Lung (tissue), 12 donors: ENCODE results near the gene ZFR2. TPM values are rescaled to one million over a fixed set of nuclear protein-coding genes. Genes with fewer than 3 reads are reported as not detected.
A peak's percentile ranks its signal among the peaks of the same experiment; 100 is the strongest.

Experiments used
- ATAC-seq: fragments of 200-7000 bp; cut with Tn5 transposase; one replicate; pipeline ENCODE4 v1.9.1; 2020; ENCODE audit warnings: moderate number of reproducible peaks; ENCODE audit not compliant: insufficient read depth, low FRiP score
- DNase-seq, 3 donors: peaks; one replicate each; pipeline ENCODE4 v3.0.0-alpha.2; 2013 to 2017
- H3K27ac ChIP-seq, 2 donors: one replicate each; pipeline ENCODE4 v1.5.1; 2013; ENCODE audit warnings: mild to moderate bottlenecking in 2 of 2, moderate library complexity in 2 of 2, control low read depth in 1 of 2, inconsistent platforms in 1 of 2, low read depth in 1 of 2, low read length in 1 of 2
- H3K27me3 ChIP-seq, 3 donors: one replicate each; pipeline ENCODE4 v1.5.1; 2013; ENCODE audit warnings: low read length in 2 of 3; ENCODE audit not compliant: control insufficient read depth in 3 of 3, insufficient read depth in 3 of 3
- H3K36me3 ChIP-seq, 4 donors: one replicate each; pipeline ENCODE4 v1.5.1; 2013; ENCODE audit warnings: low read length in 4 of 4, mild to moderate bottlenecking in 1 of 4, moderate library complexity in 1 of 4; ENCODE audit not compliant: control insufficient read depth in 4 of 4, insufficient read depth in 4 of 4
- H3K4me1 ChIP-seq, 5 donors: one replicate each; pipeline ENCODE4 v1.5.1; 2013; ENCODE audit warnings: low read length in 5 of 5, mild to moderate bottlenecking in 2 of 5, moderate library complexity in 1 of 5; ENCODE audit not compliant: control insufficient read depth in 5 of 5, insufficient read depth in 5 of 5
- H3K4me3 ChIP-seq: one replicate; pipeline ENCODE4 v1.5.1; 2013; ENCODE audit warnings: mild to moderate bottlenecking, control low read depth, moderate library complexity
- H3K9ac ChIP-seq, 2 donors: one replicate each; pipeline ENCODE4 v1.5.1; 2013; ENCODE audit warnings: low read length in 2 of 2, control low read depth in 1 of 2; ENCODE audit not compliant: insufficient read depth in 1 of 2
- H3K9me3 ChIP-seq, 4 donors: one replicate each; pipeline ENCODE4 v1.5.1; 2013; ENCODE audit warnings: low read length in 3 of 4, mild to moderate bottlenecking in 1 of 4, moderate library complexity in 1 of 4; ENCODE audit not compliant: control insufficient read depth in 4 of 4, insufficient read depth in 3 of 4
- CTCF ChIP-seq: IDR thresholded peaks from 2 replicates; pipeline ENCODE4 v1.5.1; 2012; ENCODE audit warnings: mild to moderate bottlenecking; ENCODE audit errors: control extremely low read depth, extremely low read depth
- WGBS, 2 donors: extraction: QIAGEN DNeasy Blood & Tissue Kit; methylation state at CpG; one replicate each; pipeline ENCODE4 v1.1.7; 2013; 5-methylcytosine and 5-hydroxymethylcytosine counted together
- polyA plus RNA-seq, 2 donors: library from polyadenylated mRNA; stranded (reverse); fragments of 200-250 nt; gene quantifications; one replicate each; pipeline ENCODE4 v1.2.1, GENCODE V29; 2013
- total RNA-seq, 2 donors: library from RNA; depleted of rRNA in 1 of 2; stranded (reverse); fragments of >200 nt in 1 of 2; gene quantifications; one replicate each; pipeline ENCODE4 v1.2.1, GENCODE V29; 2014 to 2021
- donor health status: control.
- donor health status: control.
- donor health status: Bipolar disorder and iron deficiency.
- donor health status: healthy.
- donor health status: DM: yes; HTN: yes; CAD: no.

Gene ZFR2
- total and polyA plus RNA-seq, 4 donors = 0.05 to 0.34 (median 0.19) TPM

- Histone ChIP-seq H3K36me3 (peaks cover 0 to 28% (median 0%) of the 10 kb centered on the region in 4 donors), H3K9ac (no peak overlapping the region), H3K4me3 (no peak overlapping the region), H3K27me3 (no peaks in the 10 kb centered on the region), H3K4me1 (peaks cover 0 to 10% (median 3%) of the 10 kb centered on the region in 5 donors), H3K27ac (no peak overlapping the region), H3K9me3 (no peaks in the 10 kb centered on the region)
- 92 to 95% methylated on average over 12 of the region's 12 CpGs for WGBS, 2 donors
- no peak for ATAC-seq
- no peak for TF ChIP-seq CTCF
- DNase-seq = no peak
Measured at GRCh38 chr19:3765121-3765520, 103.7 kb downstream of the ZFR2 start.

GRCh38 chr19:3762501-3763459 is 106.1 kb downstream of the ZFR2 start, which contains the start of gene MRPL54:
TSS of gene MRPL54 (plus strand) at chr19:3762682. CDS start at chr19:3762701, 19 bp downstream.
- Histone ChIP-seq H3K36me3 (peaks cover 0 to 29% (median 1%) of the 10 kb centered on the region in 4 donors), H3K9me3 (no peaks in the 10 kb centered on the region), H3K27ac (peak within 1 kb of the TSS; percentile 93 to 96), H3K4me1 (peaks cover 0 to 10% (median 4%) of the 10 kb centered on the region in 5 donors), H3K4me3 (peak within 1 kb of the TSS; percentile 90), H3K27me3 (no peaks in the 10 kb centered on the region), H3K9ac (peak within 1 kb of the TSS; percentile 86 to 95)
- 2% methylated on average over 47 of the region's 47 CpGs for WGBS, 2 donors
- no peak for TF ChIP-seq CTCF
- DNase-seq (peak; percentile 100), ATAC-seq (peak; percentile 94)

GRCh38 chr19:3762130-3762473 is 106.7 kb downstream of the ZFR2 start:
- Histone ChIP-seq H3K4me1 (peaks cover 0 to 10% (median 4%) of the 10 kb centered on the region in 5 donors), H3K27me3 (no peaks in the 10 kb centered on the region), H3K27ac (peak overlapping the region in 1 of 2 donors; percentile 84), H3K9me3 (no peaks in the 10 kb centered on the region), H3K36me3 (peaks cover 0 to 22% (median 3%) of the 10 kb centered on the region in 4 donors), H3K4me3 (no peak overlapping the region), H3K9ac (peak overlapping the region in 1 of 2 donors; percentile 86)
- no peak for TF ChIP-seq CTCF
- WGBS, 2 donors = 53 to 97% methylated on average over 1 of the region's 1 CpG
- DNase-seq (no peak), ATAC-seq (no peak)
